HG03432 (cell line): ENCODE data around the gene GDPD2.
"Not testable (repeated sequence)": the region's sequence is repeated elsewhere in the genome, so short reads cannot be mapped to it uniquely, and the experiment has no call there.

Source experiments
- ATAC-seq: cut with Tn5 transposase; IDR thresholded peaks from one replicate; pipeline ENCODE4 v1.9.1; 2021; ENCODE audit warnings: mild to moderate bottlenecking, moderate library complexity; ENCODE audit not compliant: unreplicated experiment

The GDPD2 gene

GRCh38 chrX:70422851-70423341 lies at the start of gene GDPD2:
Gene GDPD2 (plus strand): TSS chrX:70423314. CDS start chrX:70424985, 1,671 bp downstream.
- no peak for ATAC-seq

- ATAC-seq = no peak
Observed at GRCh38 chrX:70386235-70386634, 36.9 kb upstream of the GDPD2 start.

GRCh38 chrX:70398899-70399298 lies 24.2 kb upstream of the GDPD2 start:
- no peak for ATAC-seq

- ATAC-seq = not testable (repeated sequence)
Observed at GRCh38 chrX:70400181-70400580, 22.9 kb upstream of the GDPD2 start.

- ATAC-seq = no peak
Observed at GRCh38 chrX:70402721-70403120, 20.4 kb upstream of the GDPD2 start.

GRCh38 chrX:70405003-70405402 lies 18.1 kb upstream of the GDPD2 start:
- ATAC-seq = no peak

- no peak for ATAC-seq
Observed at GRCh38 chrX:70410921-70411320, 12.2 kb upstream of the GDPD2 start.

- ATAC-seq = no peak
Observed at GRCh38 chrX:70411475-70411874, 11.6 kb upstream of the GDPD2 start.

GRCh38 chrX:70421618-70422017 lies 1.5 kb upstream of the GDPD2 start:
- no peak for ATAC-seq

- no peak for ATAC-seq
Observed at GRCh38 chrX:70423936-70424675, 992 bp downstream of the GDPD2 start.

- no peak for ATAC-seq
Observed at GRCh38 chrX:70424801-70425200, 1.7 kb downstream of the GDPD2 start.

- ATAC-seq = no peak
Observed at GRCh38 chrX:70426286-70427278, 3.5 kb downstream of the GDPD2 start.

- ATAC-seq = no peak
Observed at GRCh38 chrX:70427365-70427764, 4.3 kb downstream of the GDPD2 start.

GRCh38 chrX:70429759-70430158 lies 6.6 kb downstream of the GDPD2 start:
- ATAC-seq = no peak

GRCh38 chrX:70432936-70433847 lies 10.1 kb downstream of the GDPD2 start:
- no peak for ATAC-seq

- ATAC-seq = peak; percentile 78
Observed at GRCh38 chrX:70433848-70434351, 10.8 kb downstream of the GDPD2 start.

- ATAC-seq = peak; percentile 73
Observed at GRCh38 chrX:70434352-70434866, 11.3 kb downstream of the GDPD2 start.

- ATAC-seq = peak; percentile 3
Observed at GRCh38 chrX:70434914-70435586, 11.9 kb downstream of the GDPD2 start.

GRCh38 chrX:70436343-70436742 lies 13.2 kb downstream of the GDPD2 start:
- no peak for ATAC-seq

GRCh38 chrX:70437011-70437410 lies 13.9 kb downstream of the GDPD2 start:
- ATAC-seq = no peak
